ENCODE data around the gene SVEP1.
A peak's percentile ranks its signal among the peaks of the same experiment; 100 is the strongest.

The SVEP1 gene

DNA sequence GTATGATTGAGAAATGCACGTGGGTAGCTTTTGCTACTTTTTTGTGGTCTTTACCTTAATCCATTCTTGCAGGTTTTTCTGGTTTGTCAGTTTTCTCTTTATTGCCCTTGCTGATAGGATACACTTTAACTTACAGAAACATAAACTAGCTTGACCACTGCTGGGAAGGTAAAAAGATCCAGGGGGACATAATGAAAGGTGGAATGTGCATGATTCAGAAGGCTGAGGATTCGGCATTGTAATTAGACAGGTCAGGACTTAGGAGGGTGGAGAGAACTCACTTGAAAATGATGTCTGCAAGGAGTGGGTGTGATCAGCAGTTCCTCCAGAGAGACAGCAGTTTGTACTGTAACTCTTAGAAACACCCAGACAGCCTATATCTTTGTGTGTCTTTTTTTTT lies 222.0 kb downstream of the SVEP1 start:
- no peak overlapping the region for H3K4me3 ChIP-seq (ENCODE audit: low read depth, low read length)
- TF ChIP-seq, protein P1, sequence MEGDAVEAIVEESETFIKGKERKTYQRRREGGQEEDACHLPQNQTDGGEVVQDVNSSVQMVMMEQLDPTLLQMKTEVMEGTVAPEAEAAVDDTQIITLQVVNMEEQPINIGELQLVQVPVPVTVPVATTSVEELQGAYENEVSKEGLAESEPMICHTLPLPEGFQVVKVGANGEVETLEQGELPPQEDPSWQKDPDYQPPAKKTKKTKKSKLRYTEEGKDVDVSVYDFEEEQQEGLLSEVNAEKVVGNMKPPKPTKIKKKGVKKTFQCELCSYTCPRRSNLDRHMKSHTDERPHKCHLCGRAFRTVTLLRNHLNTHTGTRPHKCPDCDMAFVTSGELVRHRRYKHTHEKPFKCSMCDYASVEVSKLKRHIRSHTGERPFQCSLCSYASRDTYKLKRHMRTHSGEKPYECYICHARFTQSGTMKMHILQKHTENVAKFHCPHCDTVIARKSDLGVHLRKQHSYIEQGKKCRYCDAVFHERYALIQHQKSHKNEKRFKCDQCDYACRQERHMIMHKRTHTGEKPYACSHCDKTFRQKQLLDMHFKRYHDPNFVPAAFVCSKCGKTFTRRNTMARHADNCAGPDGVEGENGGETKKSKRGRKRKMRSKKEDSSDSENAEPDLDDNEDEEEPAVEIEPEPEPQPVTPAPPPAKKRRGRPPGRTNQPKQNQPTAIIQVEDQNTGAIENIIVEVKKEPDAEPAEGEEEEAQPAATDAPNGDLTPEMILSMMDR (conservative IDR thresholded peaks at IDR 0.05; ENCODE audit: low read depth, low read length): no peak
- no peak for DNase-seq (ENCODE audit: low read depth)

DNA sequence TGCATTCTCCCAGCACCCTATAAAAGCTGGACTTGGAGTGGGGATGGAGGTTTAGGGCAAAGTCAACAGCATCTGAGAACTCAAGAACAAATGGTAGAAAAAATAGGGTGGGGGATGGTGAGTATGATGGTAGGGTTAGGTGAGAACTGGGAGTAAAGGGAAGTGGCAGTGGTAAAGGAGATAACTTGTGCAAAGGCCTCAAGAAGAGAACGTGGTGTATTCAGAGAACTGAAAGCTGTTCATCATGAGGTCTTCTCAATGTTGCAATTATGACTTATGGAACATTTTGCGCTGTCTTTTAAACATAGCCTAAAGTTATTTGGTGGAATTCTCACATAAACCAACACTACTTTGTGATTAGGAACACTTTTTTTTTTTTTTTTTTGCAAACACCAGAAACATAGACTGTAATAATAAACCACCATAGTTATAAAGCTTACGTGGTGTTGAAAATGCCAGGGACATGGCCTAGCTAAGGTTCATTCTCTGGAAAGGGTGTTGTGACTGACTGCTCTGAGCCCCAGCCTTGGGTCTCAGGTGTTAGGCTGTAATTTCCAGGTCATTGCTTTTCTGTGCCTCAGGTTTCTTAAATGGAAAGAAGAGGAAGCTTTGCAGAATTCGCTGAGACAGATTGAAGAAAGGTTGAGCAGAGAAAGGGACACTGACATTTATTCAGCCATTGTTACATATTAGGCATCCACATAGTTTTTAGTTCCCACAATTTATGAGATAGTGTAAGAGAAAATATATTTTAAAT lies 222.7 kb downstream of the SVEP1 start:
- DNase-seq (ENCODE audit: low read depth): no peak
- no peak overlapping the region for H3K4me3 ChIP-seq (ENCODE audit: low read depth, low read length)
- TF ChIP-seq, protein P1 (conservative IDR thresholded peaks at IDR 0.05; ENCODE audit: low read depth, low read length): no peak

GRCh38 chr9:110355911-110356310 lies 223.6 kb downstream of the SVEP1 start:
- TF ChIP-seq, protein P1 (conservative IDR thresholded peaks at IDR 0.05; ENCODE audit: low read depth, low read length): no peak
- no peak overlapping the region for H3K4me3 ChIP-seq (ENCODE audit: low read depth, low read length)
- DNase-seq (ENCODE audit: low read depth): no peak

DNA sequence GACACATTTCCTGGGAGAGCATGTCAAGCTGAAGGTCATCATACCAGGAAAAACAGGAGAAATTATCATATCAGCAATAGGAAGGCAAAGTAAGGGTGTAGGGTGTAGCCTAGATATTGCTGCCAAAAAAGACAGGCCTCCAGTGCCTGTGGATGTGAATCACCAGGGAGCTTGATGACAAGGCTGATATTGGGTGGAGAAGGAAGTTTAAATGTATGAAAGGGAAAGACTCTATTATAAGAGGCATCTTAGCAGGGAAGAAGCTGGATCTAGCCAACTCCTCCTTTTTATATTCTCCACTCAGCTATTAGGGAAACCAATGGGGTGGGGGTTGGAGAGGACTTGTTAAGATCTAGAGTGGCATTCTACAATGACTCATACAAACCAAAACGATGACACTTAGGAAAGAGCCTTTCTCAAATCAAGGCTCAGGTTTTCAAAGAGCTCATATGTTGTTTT lies 228.5 kb downstream of the SVEP1 start:
- peak; percentile 64 for DNase-seq (ENCODE audit: low read depth)
- H3K4me3 ChIP-seq (ENCODE audit: low read depth, low read length): no peak overlapping the region
- TF ChIP-seq, protein P1 (conservative IDR thresholded peaks at IDR 0.05; ENCODE audit: low read depth, low read length): no peak

- DNase-seq (ENCODE audit: low read depth): no peak
- TF ChIP-seq, protein P1 (conservative IDR thresholded peaks at IDR 0.05; ENCODE audit: low read depth, low read length): no peak
- no peak overlapping the region for H3K4me3 ChIP-seq (ENCODE audit: low read depth, low read length)
Observed at GRCh38 chr9:110346325-110346724, 233.2 kb downstream of the SVEP1 start.

DNA sequence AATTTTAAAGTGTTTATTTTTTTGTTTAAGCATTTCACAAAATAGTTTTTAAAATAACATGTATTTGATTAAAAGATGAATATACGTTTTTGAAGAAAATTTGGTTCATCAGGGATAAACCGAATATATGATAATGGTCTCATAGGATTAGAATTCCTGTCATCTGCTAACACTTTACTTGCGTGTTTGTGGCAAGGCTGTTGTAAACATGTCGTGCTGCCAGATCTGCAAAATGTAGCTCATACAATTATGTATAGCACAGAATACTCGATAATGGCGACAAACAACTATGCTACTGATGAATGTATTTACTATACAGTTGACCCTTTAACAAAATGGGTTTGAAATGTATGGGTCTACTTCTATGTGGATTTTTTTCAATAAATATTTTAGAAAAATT lies 234.7 kb downstream of the SVEP1 start:
- TF ChIP-seq, protein P1 (conservative IDR thresholded peaks at IDR 0.05; ENCODE audit: low read depth, low read length): no peak
- no peak overlapping the region for H3K4me3 ChIP-seq (ENCODE audit: low read depth, low read length)
- DNase-seq (ENCODE audit: low read depth): no peak

- TF ChIP-seq, protein P1 (conservative IDR thresholded peaks at IDR 0.05; ENCODE audit: low read depth, low read length): no peak
- no peak for DNase-seq (ENCODE audit: low read depth)
- no peak overlapping the region for H3K4me3 ChIP-seq (ENCODE audit: low read depth, low read length)
Observed at GRCh38 chr9:110343551-110343950, 236.0 kb downstream of the SVEP1 start.

Data from choroid plexus epithelial cell (primary cell).